Mesenchymal stem cell (in vitro differentiated cells and primary cell): ENCODE results near the gene R3HCC1L.

ENCODE experiments used
- DNase-seq: peaks from one replicate; pipeline ENCODE4 v3.0.0-alpha.2; 2013
- H2AFZ ChIP-seq: one replicate; pipeline ENCODE4 v1.6.1; 2013; ENCODE audit warnings: low read depth, mild to moderate bottlenecking, control low read depth, inconsistent platforms, low read length, moderate library complexity
- H2AK5ac ChIP-seq: 2 replicates; pipeline ENCODE4 v1.6.1; 2013; ENCODE audit warnings: low read length, moderate library complexity, mild to moderate bottlenecking, inconsistent platforms; ENCODE audit not compliant: severe bottlenecking
- H2BK120ac ChIP-seq: one replicate; pipeline ENCODE4 v1.6.1; 2013; ENCODE audit warnings: low read depth, mild to moderate bottlenecking, inconsistent platforms, low read length, moderate library complexity
- H2BK12ac ChIP-seq, 2 experiments: one replicate each; pipeline ENCODE4 v1.6.1; 2013; ENCODE audit warnings: inconsistent platforms in 2 of 2, low read length in 2 of 2, mild to moderate bottlenecking in 2 of 2, moderate library complexity in 2 of 2, control low read depth in 1 of 2
- H2BK15ac ChIP-seq: one replicate; pipeline ENCODE4 v1.6.1; 2013; ENCODE audit warnings: mild to moderate bottlenecking, low read depth, inconsistent platforms; ENCODE audit not compliant: poor library complexity, severe bottlenecking
- H2BK5ac ChIP-seq: 2 replicates; pipeline ENCODE4 v1.6.1; 2013; ENCODE audit warnings: low read depth, mild to moderate bottlenecking, low read length, control low read depth, inconsistent platforms; ENCODE audit not compliant: poor library complexity, severe bottlenecking
- H3K14ac ChIP-seq, 2 experiments: one replicate each; pipeline ENCODE4 v1.6.1; 2013; ENCODE audit warnings: inconsistent platforms in 2 of 2, low read length in 2 of 2, control low read depth in 1 of 2, mild to moderate bottlenecking in 1 of 2, moderate library complexity in 1 of 2
- H3K18ac ChIP-seq, 2 experiments: one replicate each; pipeline ENCODE4 v1.6.1; 2013; ENCODE audit warnings: inconsistent platforms in 2 of 2, low read length in 2 of 2, control low read depth in 1 of 2, low read depth in 1 of 2, mild to moderate bottlenecking in 1 of 2
- H3K23ac ChIP-seq, 2 experiments: one replicate each; pipeline ENCODE4 v1.6.1; 2013; ENCODE audit warnings: inconsistent platforms in 2 of 2, low read length in 2 of 2, mild to moderate bottlenecking in 2 of 2, moderate library complexity in 2 of 2, control low read depth in 1 of 2
- H3K27ac ChIP-seq: 2 replicates; pipeline ENCODE4 v1.5.1; 2013; ENCODE audit warnings: mild to moderate bottlenecking, moderate library complexity, low read length, control low read depth, inconsistent platforms; ENCODE audit not compliant: poor library complexity, severe bottlenecking
- H3K27me3 ChIP-seq, 2 experiments: 2 replicates each; pipeline versions ENCODE4 v1.6.1 to v1.7.0; 2013; ENCODE audit warnings: low read length in 2 of 2, mild to moderate bottlenecking in 2 of 2, moderate library complexity in 2 of 2, control low read depth in 1 of 2, inconsistent platforms in 1 of 2; ENCODE audit not compliant: control insufficient read depth in 1 of 2, insufficient read depth in 1 of 2
- H3K36me3 ChIP-seq, 2 experiments: 2 replicates each; pipeline versions ENCODE4 v1.6.1 to v1.7.0; 2013; ENCODE audit warnings: low read length in 2 of 2, control low read depth in 1 of 2, inconsistent platforms in 1 of 2, low read depth in 1 of 2, mild to moderate bottlenecking in 1 of 2; ENCODE audit not compliant: insufficient read depth in 2 of 2, control insufficient read depth in 1 of 2
- H3K4ac ChIP-seq, 2 experiments: one replicate each; pipeline ENCODE4 v1.6.1; 2013; ENCODE audit warnings: inconsistent platforms in 2 of 2, low read length in 2 of 2, mild to moderate bottlenecking in 2 of 2, moderate library complexity in 2 of 2, control low read depth in 1 of 2, low read depth in 1 of 2
- H3K4me1 ChIP-seq: 2 replicates; pipeline ENCODE4 v1.6.1; 2013; ENCODE audit warnings: low read depth, low read length, control low read depth; ENCODE audit not compliant: control insufficient read depth, insufficient read depth
- H3K4me2 ChIP-seq: 2 replicates; pipeline ENCODE4 v1.6.1; 2013; ENCODE audit warnings: low read length, mild to moderate bottlenecking, inconsistent platforms; ENCODE audit not compliant: poor library complexity, severe bottlenecking
- H3K4me3 ChIP-seq, 2 experiments: 2 replicates each; pipeline versions ENCODE4 v1.5.1 to v1.7.0; 2013; ENCODE audit warnings: low read length in 2 of 2, mild to moderate bottlenecking in 2 of 2, control low read depth in 1 of 2, low read depth in 1 of 2; ENCODE audit not compliant: insufficient read depth in 1 of 2
- H3K79me1 ChIP-seq: replicated peaks from 2 replicates; pipeline ENCODE4 v1.6.1; 2013; ENCODE audit warnings: mild to moderate bottlenecking, control low read depth, low read length, inconsistent platforms; ENCODE audit not compliant: poor library complexity, severe bottlenecking
- H3K9ac ChIP-seq: 2 replicates; pipeline ENCODE4 v1.7.0; 2013; ENCODE audit warnings: mild to moderate bottlenecking, low read length, moderate library complexity
- H3K9me3 ChIP-seq: 2 replicates; pipeline ENCODE4 v1.7.0; 2013; ENCODE audit warnings: mild to moderate bottlenecking, low read length; ENCODE audit not compliant: control insufficient read depth
- H4K8ac ChIP-seq: one replicate; pipeline ENCODE4 v1.6.1; 2013; ENCODE audit warnings: inconsistent platforms, mild to moderate bottlenecking, low read length, moderate library complexity
- H4K91ac ChIP-seq: one replicate; pipeline ENCODE4 v1.6.1; 2013; ENCODE audit warnings: mild to moderate bottlenecking, low read length, inconsistent platforms
- WGBS: methylation state at CpG from one replicate; pipeline ENCODE4 v1.1.7; 2013; ENCODE audit warnings: mixed read lengths; 5-methylcytosine and 5-hydroxymethylcytosine counted together

Gene R3HCC1L

DNA sequence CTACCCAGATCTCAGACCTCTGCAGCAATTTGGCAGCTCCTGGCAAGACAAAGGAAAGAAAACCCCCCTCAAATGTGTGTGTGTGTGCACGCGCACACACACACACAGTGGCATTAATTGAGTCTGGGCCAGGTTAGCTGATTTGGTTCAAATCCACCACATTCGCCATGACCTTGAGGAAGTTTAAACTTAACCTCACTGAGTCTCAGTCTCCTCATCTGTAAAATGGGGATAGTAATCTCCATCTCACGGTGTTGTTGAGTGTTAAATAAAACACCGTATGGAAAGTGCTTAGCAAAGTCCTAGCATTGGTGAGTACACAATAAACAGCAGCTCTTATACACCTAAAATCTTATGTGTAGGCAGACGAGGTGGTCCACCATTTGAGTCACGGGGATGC is 128.6 kb downstream of the R3HCC1L start:
- Histone ChIP-seq H3K4ac (no peak overlapping the region), H3K14ac (no peak overlapping the region), H2BK120ac (no peak overlapping the region), H3K79me1 (peaks cover 7% of the 10 kb centered on the region), H3K4me2 (no peak overlapping the region), H3K18ac (no peak overlapping the region), H2AFZ (no peak overlapping the region), H3K27me3 (no peaks in the 10 kb centered on the region), H2BK5ac (no peak overlapping the region), H2BK15ac (no peak overlapping the region), H3K27ac (no peak overlapping the region), H3K23ac (no peak overlapping the region), H3K9ac (no peak overlapping the region), H3K9me3 (no peaks in the 10 kb centered on the region), H2BK12ac (no peak overlapping the region), H2AK5ac (no peak overlapping the region), H3K4me1 (peaks cover 50% of the 10 kb centered on the region), H4K8ac (no peak overlapping the region), H4K91ac (no peak overlapping the region), H3K36me3 (peaks cover 36 to 38% of the 10 kb centered on the region in 2 experiments), H3K4me3 (no peak overlapping the region)
- WGBS: 92% methylated on average over 6 of the region's 7 CpGs
- DNase-seq: no peak

DNA sequence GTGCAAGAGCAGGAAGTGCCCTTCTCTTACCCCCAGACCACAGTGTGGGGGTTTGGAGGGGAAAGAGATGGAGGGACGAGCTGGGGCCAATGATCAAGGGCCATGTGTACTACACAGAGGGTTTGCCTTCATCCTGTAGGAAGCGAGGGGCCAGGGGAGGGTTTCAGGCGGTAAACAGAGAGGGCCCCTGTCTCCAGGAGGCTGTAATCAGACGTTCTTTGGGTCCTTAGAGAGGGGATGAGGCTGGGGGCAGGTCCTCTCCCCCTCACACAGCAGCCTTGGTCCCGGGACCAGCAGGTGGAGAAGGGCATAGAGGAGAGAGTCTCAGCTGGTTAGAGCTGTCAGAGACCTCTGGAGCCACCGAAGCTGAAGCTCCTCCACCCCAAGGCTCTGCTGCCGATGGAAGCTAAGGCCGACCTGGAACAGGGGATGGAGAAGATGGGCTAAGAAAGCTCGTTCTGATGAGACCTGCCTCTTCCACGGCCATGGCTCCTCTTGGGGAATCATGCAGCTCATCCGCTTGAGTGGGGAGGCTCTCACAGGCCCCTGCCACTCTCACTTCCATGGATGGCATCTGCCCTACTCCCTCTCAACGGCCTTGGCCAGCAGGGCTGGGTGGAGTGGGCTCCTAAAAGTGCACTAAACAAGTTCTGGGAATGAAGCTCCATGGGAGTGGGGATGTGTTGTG is 130.1 kb downstream of the R3HCC1L start:
- no peak for DNase-seq
- H3K4me2 ChIP-seq: no peak overlapping the region
- WGBS: 97% methylated on average over 10 of the region's 12 CpGs
- H3K4ac ChIP-seq: no peak overlapping the region
- peak overlapping the region; percentile 36 for H2BK15ac ChIP-seq
- H3K9ac ChIP-seq: no peak overlapping the region
- no peak overlapping the region for H3K23ac ChIP-seq
- H3K27me3 ChIP-seq: no peaks in the 10 kb centered on the region
- H3K9me3 ChIP-seq: no peaks in the 10 kb centered on the region
- H2AFZ ChIP-seq: no peak overlapping the region
- no peak overlapping the region for H3K27ac ChIP-seq
- H2BK5ac ChIP-seq: no peak overlapping the region
- H2AK5ac ChIP-seq: peak overlapping the region; percentile 36
- H2BK120ac ChIP-seq: no peak overlapping the region
- H4K8ac ChIP-seq: no peak overlapping the region
- H4K91ac ChIP-seq: no peak overlapping the region
- peaks cover 28 to 30% of the 10 kb centered on the region in 2 experiments for H3K36me3 ChIP-seq
- H3K18ac ChIP-seq: no peak overlapping the region
- H3K79me1 ChIP-seq: peaks cover 7% of the 10 kb centered on the region
- peaks cover 53% of the 10 kb centered on the region for H3K4me1 ChIP-seq
- no peak overlapping the region for H3K14ac ChIP-seq
- no peak overlapping the region for H3K4me3 ChIP-seq
- no peak overlapping the region for H2BK12ac ChIP-seq

DNA sequence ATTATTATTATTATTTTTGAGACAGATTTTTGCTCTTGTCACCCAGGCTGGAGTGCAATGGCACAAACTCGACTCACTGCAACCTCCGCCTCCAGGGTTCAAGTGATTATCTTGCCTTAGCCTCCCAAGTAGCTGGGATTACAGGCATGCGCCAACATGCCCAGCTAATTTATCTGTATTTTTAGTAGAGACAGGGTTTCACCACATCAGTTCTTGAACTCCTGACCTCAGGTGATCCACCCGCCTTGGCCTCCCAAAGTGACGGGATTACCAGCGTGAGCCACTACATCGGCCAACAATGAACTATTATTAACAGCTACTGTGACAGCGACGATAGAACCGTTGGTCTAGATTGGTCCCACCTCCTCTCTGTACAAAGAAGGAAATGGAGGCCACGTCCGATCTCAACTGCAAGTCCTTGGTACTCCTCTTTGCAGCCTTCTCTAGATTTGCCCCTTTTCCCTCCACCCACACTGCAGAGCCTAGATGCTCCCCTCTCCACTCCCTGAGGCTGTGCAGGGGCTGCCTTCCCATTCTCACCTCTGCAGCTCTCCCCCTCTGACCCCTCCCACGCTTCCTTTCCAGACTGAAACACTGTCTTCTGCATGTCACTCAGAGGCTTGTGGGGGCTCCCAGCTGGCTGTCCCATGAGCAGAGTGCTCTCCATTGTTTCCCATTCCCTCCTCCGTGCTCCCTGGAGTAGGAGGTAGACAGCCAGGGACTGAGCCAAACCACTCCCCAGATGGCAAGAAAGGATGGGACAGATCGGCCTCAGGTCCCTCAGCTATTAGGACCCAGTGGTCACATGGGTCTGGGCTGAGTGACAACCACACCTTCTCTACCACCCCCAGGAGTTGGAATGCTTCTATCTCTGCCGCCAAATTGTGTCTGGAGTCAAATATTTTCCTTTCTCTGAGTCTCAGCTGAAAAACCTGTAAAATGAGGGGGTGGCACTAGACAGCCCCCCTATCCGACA is 131.2 kb downstream of the R3HCC1L start:
- Histone ChIP-seq H3K18ac (no peak overlapping the region), H3K4me1 (peaks cover 57% of the 10 kb centered on the region), H3K4ac (no peak overlapping the region), H4K8ac (no peak overlapping the region), H2AFZ (no peak overlapping the region), H2BK120ac (no peak overlapping the region), H3K9me3 (no peaks in the 10 kb centered on the region), H2BK5ac (no peak overlapping the region), H3K27ac (no peak overlapping the region), H2AK5ac (peak overlapping the region; percentile 1), H3K79me1 (peaks cover 7% of the 10 kb centered on the region), H3K27me3 (no peaks in the 10 kb centered on the region), H3K36me3 (peaks cover 28% of the 10 kb centered on the region in 2 experiments), H3K9ac (peak overlapping the region; percentile 90), H3K14ac (no peak overlapping the region), H4K91ac (no peak overlapping the region), H3K4me2 (no peak overlapping the region), H3K4me3 (peak overlapping the region in 1 of 2 experiments; percentile 79), H2BK12ac (peak overlapping the region; percentile 9 to 21), H3K23ac (no peak overlapping the region), H2BK15ac (no peak overlapping the region)
- no peak for DNase-seq
- 91% methylated on average over 16 of the region's 17 CpGs for WGBS

- Histone ChIP-seq H3K36me3 (peaks cover 20 to 22% of the 10 kb centered on the region in 2 experiments), H3K4me1 (peaks cover 56% of the 10 kb centered on the region)
- 95% methylated on average over 5 of the region's 5 CpGs for WGBS
Observed at GRCh38 chr10:98266647-98267046, 132.2 kb downstream of the R3HCC1L start.

More at GRCh38 chr10:98266647-98267046, 132.2 kb downstream of the R3HCC1L start:
- peak overlapping the region; percentile 3 for H3K4me2 ChIP-seq
- H2BK120ac ChIP-seq: no peak overlapping the region
- H3K9ac ChIP-seq: peak overlapping the region; percentile 90
- H3K27ac ChIP-seq: no peak overlapping the region
- peak overlapping the region in 1 of 2 experiments; percentile 79 for H3K4me3 ChIP-seq
- peak overlapping the region; percentile 26 for H2BK15ac ChIP-seq
- H2AK5ac ChIP-seq: no peak overlapping the region
- H4K8ac ChIP-seq: peak overlapping the region; percentile 19
- H2BK12ac ChIP-seq: peak overlapping the region in 1 of 2 experiments; percentile 9
- no peak overlapping the region for H4K91ac ChIP-seq
- no peaks in the 10 kb centered on the region for H3K27me3 ChIP-seq
- no peak overlapping the region for H2BK5ac ChIP-seq
- no peak overlapping the region for H3K23ac ChIP-seq
- H3K79me1 ChIP-seq: peaks cover 7% of the 10 kb centered on the region
- H3K9me3 ChIP-seq: no peaks in the 10 kb centered on the region
- H3K4ac ChIP-seq: no peak overlapping the region
- DNase-seq: no peak
- H3K14ac ChIP-seq: no peak overlapping the region
- no peak overlapping the region for H2AFZ ChIP-seq
- no peak overlapping the region for H3K18ac ChIP-seq
